ENCODE data around the gene TEX14.
"Not testable (repeated sequence)": the region's sequence is repeated elsewhere in the genome, so short reads cannot be mapped to it uniquely, and the experiment has no call there.

TEX14 gene

GRCh38 chr17:58686980-58687379 lies 4.9 kb downstream of the TEX14 start:
- no peak for DNase-seq

- DNase-seq = not testable (repeated sequence)
These were observed 7.4 kb downstream of the TEX14 start for GRCh38 chr17:58684462-58684861.

GRCh38 chr17:58684003-58684402 lies 7.8 kb downstream of the TEX14 start:
- DNase-seq = no peak

- no peak for DNase-seq
These were observed 11.8 kb downstream of the TEX14 start for GRCh38 chr17:58680038-58680369.

- DNase-seq = peak; percentile 85
These were observed 12.4 kb downstream of the TEX14 start for GRCh38 chr17:58679263-58680037.

- not testable (repeated sequence) for DNase-seq
These were observed 13.6 kb downstream of the TEX14 start for GRCh38 chr17:58678287-58678686.

GRCh38 chr17:58677194-58677880 lies 14.5 kb downstream of the TEX14 start:
- no peak for DNase-seq

GRCh38 chr17:58671969-58672368 lies 19.9 kb downstream of the TEX14 start:
- DNase-seq = no peak

- DNase-seq = no peak
These were observed 22.0 kb downstream of the TEX14 start for GRCh38 chr17:58669853-58670252.

- DNase-seq = no peak
These were observed 23.3 kb downstream of the TEX14 start for GRCh38 chr17:58668598-58668935.

- DNase-seq = no peak
These were observed 23.8 kb downstream of the TEX14 start for GRCh38 chr17:58667934-58668597.

- DNase-seq = peak; percentile 99
These were observed 25.0 kb downstream of the TEX14 start for GRCh38 chr17:58666858-58667267.

- peak; percentile 99 for DNase-seq
These were observed 25.6 kb downstream of the TEX14 start for GRCh38 chr17:58665946-58666857.

- no peak for DNase-seq
These were observed 27.5 kb downstream of the TEX14 start for GRCh38 chr17:58664302-58664701.

GRCh38 chr17:58661499-58661898 lies 30.3 kb downstream of the TEX14 start:
- no peak for DNase-seq

- no peak for DNase-seq
These were observed 31.2 kb downstream of the TEX14 start for GRCh38 chr17:58660621-58661020.

GRCh38 chr17:58659714-58660084 lies 32.1 kb downstream of the TEX14 start:
- not testable (repeated sequence) for DNase-seq

GRCh38 chr17:58658804-58659713 lies 32.8 kb downstream of the TEX14 start:
- peak; percentile 95 for DNase-seq

- DNase-seq = not testable (repeated sequence)
These were observed 33.7 kb downstream of the TEX14 start for GRCh38 chr17:58657962-58658803.

- no peak for DNase-seq
These were observed 43.6 kb downstream of the TEX14 start for GRCh38 chr17:58648236-58648635.

- DNase-seq = no peak
These were observed 48.7 kb downstream of the TEX14 start for GRCh38 chr17:58643147-58643546.
